Omental fat pad (tissue), 4 donors: ENCODE measurements around the gene PRELID3B. TPM values are rescaled to one million over a fixed set of nuclear protein-coding genes. Genes with fewer than 3 reads are reported as not detected.

Experiments used
- ATAC-seq: fragments of 150-250 bp; one replicate; pipeline ENCODE4 v1.9.1; 2016; ENCODE audit warnings: mild to moderate bottlenecking, moderate library complexity; ENCODE audit not compliant: low FRiP score
- DNase-seq: peaks from one replicate; pipeline ENCODE4 v3.0.0-alpha.2; 2019; ENCODE audit warnings: low spot score
- total RNA-seq, 4 donors: library from RNA; depleted of rRNA; stranded (reverse); fragments of >200 nt; gene quantifications; one replicate each; pipeline ENCODE4 v1.1.0, GENCODE V29; 2016
- TF ChIP-seq, protein P1 (sequence below), 3 donors: fragments of 450-650 bp; IDR thresholded peaks; one replicate each; pipeline ENCODE4 v1.5.1; 2016 to 2017; ENCODE audit warnings: antibody characterized with exemption in 3 of 3, mild to moderate bottlenecking in 3 of 3, moderate library complexity in 2 of 3

PRELID3B gene
- total RNA-seq, 4 donors from 2014 or later, result 33.1 to 71.1 (median 51.2) TPM

DNA sequence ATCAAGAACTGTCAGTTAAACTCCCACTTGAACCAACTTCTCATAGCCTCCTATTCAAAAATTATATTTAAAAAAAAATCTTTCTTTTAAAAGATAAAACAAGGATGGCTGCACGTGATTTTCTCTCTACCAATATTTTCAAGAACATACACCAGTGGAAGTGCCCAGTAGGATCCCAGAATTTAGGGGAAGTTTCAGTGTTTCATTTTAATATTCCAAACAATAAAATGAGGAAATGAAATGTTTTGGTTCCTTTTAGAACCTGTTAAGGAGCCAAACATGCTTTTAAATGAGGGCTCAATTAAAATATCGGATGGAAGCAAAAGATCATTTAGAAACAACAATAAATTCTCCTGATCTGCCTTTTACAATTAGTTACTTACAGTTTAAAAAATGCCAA is 26.4 kb upstream of the PRELID3B start:
- no peak for DNase-seq
- ATAC-seq, result no peak
- TF ChIP-seq, protein P1, sequence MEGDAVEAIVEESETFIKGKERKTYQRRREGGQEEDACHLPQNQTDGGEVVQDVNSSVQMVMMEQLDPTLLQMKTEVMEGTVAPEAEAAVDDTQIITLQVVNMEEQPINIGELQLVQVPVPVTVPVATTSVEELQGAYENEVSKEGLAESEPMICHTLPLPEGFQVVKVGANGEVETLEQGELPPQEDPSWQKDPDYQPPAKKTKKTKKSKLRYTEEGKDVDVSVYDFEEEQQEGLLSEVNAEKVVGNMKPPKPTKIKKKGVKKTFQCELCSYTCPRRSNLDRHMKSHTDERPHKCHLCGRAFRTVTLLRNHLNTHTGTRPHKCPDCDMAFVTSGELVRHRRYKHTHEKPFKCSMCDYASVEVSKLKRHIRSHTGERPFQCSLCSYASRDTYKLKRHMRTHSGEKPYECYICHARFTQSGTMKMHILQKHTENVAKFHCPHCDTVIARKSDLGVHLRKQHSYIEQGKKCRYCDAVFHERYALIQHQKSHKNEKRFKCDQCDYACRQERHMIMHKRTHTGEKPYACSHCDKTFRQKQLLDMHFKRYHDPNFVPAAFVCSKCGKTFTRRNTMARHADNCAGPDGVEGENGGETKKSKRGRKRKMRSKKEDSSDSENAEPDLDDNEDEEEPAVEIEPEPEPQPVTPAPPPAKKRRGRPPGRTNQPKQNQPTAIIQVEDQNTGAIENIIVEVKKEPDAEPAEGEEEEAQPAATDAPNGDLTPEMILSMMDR (IDR thresholded peaks at IDR 0.05), result no peak

DNA sequence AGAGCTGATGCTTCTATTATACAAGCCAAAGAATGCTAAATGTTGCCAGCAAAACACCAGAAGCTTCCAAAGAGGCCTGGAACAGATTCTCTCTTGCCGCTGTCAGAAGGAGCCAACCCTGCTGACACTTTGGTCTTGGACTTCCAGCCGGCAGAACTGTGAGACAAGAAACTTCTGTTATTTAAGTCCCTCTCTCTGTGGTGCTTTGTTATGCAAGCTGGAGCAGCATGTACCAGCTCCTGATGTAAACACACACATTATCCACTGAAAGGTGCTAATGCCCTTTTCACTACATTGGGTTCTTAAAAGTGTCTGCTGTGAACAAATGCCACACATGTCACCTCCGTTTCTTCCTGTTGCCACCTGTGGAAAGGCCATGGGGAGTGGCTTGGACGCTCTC is 25.9 kb upstream of the PRELID3B start:
- ATAC-seq (no peak), DNase-seq (no peak)
- TF ChIP-seq, protein P1 (IDR thresholded peaks at IDR 0.05), result no peak

DNA sequence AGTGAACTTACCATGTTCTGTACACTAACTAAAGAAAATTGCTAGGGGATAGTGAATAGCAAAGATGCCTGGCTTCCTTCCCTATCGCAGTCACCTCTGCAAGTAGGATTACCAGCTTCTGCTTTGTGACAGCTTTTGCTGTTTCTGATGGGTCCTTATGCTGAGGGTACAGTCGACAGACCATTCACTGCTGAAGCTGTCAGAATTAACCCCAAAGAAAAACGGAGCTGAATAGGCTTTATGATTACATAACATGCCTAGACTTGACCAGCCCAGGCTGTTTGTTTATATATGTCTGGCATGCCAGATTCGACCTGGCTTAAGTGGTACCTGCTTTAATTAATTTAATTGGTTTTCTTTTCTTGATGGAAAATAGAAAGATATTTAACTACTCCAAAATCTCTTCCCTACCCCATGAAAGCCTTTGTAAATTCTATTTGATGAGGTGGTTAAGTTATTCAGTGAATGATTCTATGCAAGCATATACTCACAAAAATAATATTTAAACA is 21.7 kb upstream of the PRELID3B start:
- ATAC-seq (peak; percentile 15), DNase-seq (no peak)
- TF ChIP-seq, protein P1 (IDR thresholded peaks at IDR 0.05), result no peak

DNA sequence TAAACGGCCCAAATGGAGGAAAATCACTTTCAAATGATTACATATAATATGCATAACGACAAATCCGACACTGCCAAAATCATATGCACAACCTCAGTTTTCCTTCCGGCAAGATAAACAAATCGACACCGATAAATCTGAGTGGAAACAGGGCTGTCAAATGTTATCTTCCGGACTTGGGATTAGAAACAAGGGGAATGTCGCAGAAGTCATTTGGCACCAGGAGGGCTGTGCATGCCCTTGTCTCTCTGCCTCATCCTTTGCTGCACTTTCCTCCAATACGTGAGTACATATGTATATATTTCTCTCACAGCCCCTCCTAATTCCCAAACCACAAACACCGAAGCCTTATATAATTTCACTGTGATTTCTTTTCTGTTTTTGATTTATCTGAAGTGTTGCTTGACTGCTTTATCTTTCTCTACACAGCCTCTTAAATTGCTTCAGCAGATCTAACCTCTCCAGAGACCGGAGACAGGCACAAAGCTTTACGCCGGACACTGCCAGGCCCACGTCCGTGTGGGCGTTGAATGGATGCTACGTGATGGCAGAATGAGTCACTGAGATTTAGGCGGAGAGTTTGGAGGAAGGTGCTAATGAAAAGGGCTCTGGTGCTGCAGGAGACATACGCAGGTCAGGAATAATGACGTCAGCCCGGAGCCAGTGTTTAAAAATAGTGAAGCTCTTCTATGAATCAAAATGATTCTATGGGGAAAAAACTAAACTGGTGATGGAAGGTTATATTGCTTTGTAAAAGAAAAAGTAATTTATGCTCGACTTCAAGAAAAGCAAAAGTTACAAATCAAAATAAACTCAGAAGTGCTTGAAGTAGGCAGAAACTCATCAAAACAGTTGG is 21.0 kb upstream of the PRELID3B start:
- DNase-seq (no peak), ATAC-seq (peak; percentile 99)

DNA sequence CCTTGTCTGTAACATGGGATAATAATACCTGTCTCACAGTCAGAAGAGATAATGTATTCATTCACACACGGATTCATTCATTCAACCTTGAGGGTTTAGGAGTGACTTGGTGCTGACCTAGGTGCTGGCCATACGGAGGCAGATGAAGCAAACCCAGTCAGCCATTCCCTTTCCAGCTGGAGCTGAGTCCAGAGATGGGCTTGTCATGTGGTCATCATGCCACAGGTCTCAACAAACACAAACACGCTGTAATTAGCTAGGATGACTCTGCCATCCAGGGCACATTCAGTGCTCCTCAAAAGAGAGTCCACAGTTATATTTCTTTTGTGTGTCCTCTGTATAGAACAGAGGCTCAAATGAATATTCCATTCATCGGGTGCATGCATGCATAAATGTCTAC is 19.5 kb upstream of the PRELID3B start:
- ATAC-seq (no peak), DNase-seq (no peak)
- TF ChIP-seq, protein P1 (IDR thresholded peaks at IDR 0.05), result no peak

More for the DNA sequence above, 21.0 kb upstream of the PRELID3B start:
- TF ChIP-seq, protein P1 (IDR thresholded peaks at IDR 0.05), result no peak

DNA sequence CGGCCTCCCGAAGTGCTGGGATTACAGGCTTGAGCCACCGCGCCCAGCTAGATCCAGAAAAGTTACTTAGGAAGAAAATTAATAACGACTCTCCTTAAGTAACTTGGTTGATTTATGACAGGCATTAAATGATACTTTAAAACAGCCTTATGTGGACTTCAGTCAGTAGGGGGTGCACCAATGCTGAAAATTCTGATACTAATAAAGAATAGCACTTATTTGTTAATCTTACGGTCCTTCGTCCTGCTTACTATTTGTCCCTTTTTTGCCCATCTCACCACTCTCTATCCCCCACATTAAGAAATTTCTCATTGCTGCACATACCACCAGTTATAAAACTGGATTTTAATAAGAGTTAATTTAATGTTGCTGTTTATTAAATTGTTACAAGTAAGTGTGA is 12.7 kb upstream of the PRELID3B start:
- TF ChIP-seq, protein P1 (IDR thresholded peaks at IDR 0.05), result no peak
- no peak for DNase-seq
- no peak for ATAC-seq
